GM10266 (cell line): Measurements from ENCODE around the gene CLDN22.

Source experiments
- DNase-seq: peaks from one replicate; pipeline ENCODE4 v3.0.0; 2012; ENCODE audit errors: extremely low spot score
- TF ChIP-seq, protein P1 (sequence below): IDR thresholded peaks from 2 replicates; pipeline ENCODE4 v1.5.1; 2012; ENCODE audit warnings: mild to moderate bottlenecking, low read depth; ENCODE audit not compliant: control insufficient read depth, insufficient read depth; ENCODE audit errors: missing control alignments

CLDN22 gene

DNA sequence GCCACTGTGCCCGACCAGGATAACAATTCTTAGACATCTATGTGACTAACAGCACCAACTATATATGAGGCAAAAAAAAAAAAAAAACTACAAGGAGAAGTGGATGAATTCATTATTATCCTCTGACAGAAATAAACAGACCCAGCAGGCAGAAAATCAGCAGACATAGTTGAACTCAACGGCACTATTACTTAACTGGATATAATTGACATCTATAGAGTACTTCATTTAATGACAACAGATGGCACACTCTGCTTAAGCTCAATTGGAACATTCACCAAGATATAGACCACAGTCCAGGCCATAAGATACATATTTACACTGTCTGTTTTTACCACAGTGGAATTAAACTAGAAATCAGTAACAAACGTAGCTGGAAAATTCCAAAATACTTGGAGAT lies 13.3 kb downstream of the CLDN22 start:
- DNase-seq = no peak
- TF ChIP-seq, protein P1, sequence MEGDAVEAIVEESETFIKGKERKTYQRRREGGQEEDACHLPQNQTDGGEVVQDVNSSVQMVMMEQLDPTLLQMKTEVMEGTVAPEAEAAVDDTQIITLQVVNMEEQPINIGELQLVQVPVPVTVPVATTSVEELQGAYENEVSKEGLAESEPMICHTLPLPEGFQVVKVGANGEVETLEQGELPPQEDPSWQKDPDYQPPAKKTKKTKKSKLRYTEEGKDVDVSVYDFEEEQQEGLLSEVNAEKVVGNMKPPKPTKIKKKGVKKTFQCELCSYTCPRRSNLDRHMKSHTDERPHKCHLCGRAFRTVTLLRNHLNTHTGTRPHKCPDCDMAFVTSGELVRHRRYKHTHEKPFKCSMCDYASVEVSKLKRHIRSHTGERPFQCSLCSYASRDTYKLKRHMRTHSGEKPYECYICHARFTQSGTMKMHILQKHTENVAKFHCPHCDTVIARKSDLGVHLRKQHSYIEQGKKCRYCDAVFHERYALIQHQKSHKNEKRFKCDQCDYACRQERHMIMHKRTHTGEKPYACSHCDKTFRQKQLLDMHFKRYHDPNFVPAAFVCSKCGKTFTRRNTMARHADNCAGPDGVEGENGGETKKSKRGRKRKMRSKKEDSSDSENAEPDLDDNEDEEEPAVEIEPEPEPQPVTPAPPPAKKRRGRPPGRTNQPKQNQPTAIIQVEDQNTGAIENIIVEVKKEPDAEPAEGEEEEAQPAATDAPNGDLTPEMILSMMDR = no peak

GRCh38 chr4:183304538-183304937 lies 15.5 kb downstream of the CLDN22 start:
- TF ChIP-seq, protein P1 = no peak
- DNase-seq = no peak

GRCh38 chr4:183304067-183304466 lies 16.0 kb downstream of the CLDN22 start:
- no peak for DNase-seq
- TF ChIP-seq, protein P1 = no peak

DNA sequence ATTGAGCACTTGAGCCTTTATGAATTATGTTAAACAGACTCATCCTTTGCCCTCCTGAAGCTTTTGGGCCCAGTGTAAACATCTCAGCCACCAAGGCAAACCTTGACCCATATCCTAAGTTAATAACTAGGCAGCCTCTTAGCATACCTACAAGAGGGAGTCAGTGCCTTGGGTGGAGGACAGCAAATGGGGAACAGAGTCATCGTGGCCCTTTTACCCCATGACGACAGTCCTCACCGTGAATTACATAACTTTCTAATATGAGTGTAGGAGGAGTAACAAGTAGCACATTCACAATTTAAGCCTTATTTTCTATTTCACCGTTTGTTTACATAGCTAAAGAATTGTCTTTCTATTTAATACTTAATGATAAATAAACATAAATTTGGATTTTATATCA lies 16.8 kb downstream of the CLDN22 start:
- no peak for DNase-seq
- TF ChIP-seq, protein P1 = no peak

DNA sequence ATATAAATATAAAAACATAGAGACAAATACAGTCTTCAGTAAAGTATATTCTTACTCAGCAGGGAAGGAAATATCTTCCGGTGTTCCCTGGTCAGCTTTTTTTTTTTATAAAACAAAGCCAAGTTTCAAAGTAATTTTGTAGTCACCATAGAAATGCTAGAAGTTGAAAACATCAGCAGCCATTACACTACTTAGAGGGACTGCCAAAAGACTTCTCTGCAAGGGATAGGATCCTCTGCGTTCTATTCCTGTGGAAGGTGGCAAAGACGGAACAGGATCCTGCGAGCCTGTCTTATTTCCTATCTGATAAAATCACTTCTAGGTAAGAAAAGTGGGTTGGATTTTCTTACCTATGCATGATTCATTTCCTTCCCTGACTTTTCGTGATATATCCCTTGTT lies 19.4 kb downstream of the CLDN22 start:
- TF ChIP-seq, protein P1 = no peak

DNA sequence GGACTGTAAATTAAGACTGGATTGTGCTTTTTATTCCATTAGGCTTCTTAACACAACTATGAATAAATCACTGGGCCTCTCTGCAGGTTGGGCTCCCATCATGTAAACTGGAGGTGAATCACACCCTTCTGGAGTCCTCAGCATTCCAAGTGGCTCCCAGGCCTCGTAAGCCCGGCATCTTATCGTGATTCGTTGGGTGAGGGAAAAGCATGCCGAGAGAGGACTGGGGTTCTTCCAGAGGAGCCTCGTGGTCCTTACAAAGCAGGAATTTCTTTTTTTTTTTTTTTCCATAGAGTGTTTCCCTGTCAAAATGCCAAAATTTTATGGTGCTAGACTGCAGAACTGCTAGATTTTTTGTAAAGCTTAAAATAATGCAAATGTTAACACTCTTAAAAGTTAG lies 20.0 kb downstream of the CLDN22 start:
- DNase-seq = no peak
- TF ChIP-seq, protein P1 = no peak

More for the DNA sequence above, 19.4 kb downstream of the CLDN22 start:
- DNase-seq = no peak

GRCh38 chr4:183299464-183299863 lies 20.6 kb downstream of the CLDN22 start:
- TF ChIP-seq, protein P1 = no peak
- no peak for DNase-seq

DNA sequence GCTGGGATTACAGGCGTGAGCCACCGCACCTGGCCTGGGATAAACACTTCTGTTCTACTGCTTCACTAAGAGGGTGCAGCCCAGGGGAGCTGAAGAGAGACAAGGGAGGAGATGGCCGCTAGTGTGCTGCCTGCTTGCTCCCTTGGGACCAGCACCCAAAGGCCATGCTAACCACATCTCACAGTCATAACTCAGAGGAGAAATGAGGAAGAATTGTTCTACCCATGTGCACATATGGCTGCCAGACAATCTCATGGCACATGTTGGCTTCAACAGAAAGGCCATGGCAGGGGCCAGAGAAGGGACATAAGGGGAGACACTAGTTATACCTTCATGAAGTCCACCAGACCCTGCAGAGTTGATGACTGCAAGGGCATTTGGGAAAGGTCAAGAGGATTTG lies 22.4 kb downstream of the CLDN22 start:
- no peak for DNase-seq
- TF ChIP-seq, protein P1 = no peak
